OCI-LY7 (cell line): ENCODE data around the gene C11orf24. TPM values are rescaled to one million over a fixed set of nuclear protein-coding genes. Genes with fewer than 3 reads are reported as not detected.

ENCODE experiments used
- BruUV-seq: library from RNA; stranded (reverse); fragments of 400-500 nt; replicated peaks from 2 replicates; lab custom pipeline; 2021; lab: Mats Ljungman, UMichigan
- CTCF ChIA-PET: fragments of 300-600 bp; sonication (Branson Sonifier 250); formaldehyde crosslinking; loops from one replicate; lab custom pipeline; 2022; ENCODE audit warnings: antibody characterized with exemption; ENCODE audit not compliant: unreplicated experiment; lab: Charles Lee
- POLR2A ChIA-PET: fragments of 300-600 bp; sonication (Branson Sonifier 250); formaldehyde crosslinking; loops from one replicate; lab custom pipeline; 2022; ENCODE audit warnings: antibody characterized with exemption; lab: Charles Lee
- DNase-seq: peaks from one replicate; pipeline ENCODE4 v3.0.0-alpha.2; 2015; ENCODE audit warnings: low spot score
- H2AFZ ChIP-seq: fragments of 200-600 bp; sonication (generic), shearing (Covaris generic); 2 replicates; pipeline ENCODE4 v1.6.1; 2014; ENCODE audit warnings: mild to moderate bottlenecking, antibody characterized with exemption, low read length, moderate library complexity
- H3K27ac ChIP-seq: fragments of 200-600 bp; sonication (generic); 2 replicates; pipeline ENCODE4 v1.5.1; 2014; ENCODE audit warnings: mixed run types, low read depth, mild to moderate bottlenecking, moderate library complexity, low read length, inconsistent platforms; ENCODE audit not compliant: poor library complexity, severe bottlenecking
- H3K36me3 ChIP-seq: fragments of 200-600 bp; sonication (generic); 2 replicates; pipeline ENCODE4 v1.6.1; 2014; ENCODE audit warnings: mild to moderate bottlenecking, antibody characterized with exemption, low read length, moderate library complexity, mixed read lengths; ENCODE audit not compliant: insufficient read depth
- H3K4me1 ChIP-seq: fragments of 200-600 bp; sonication (generic); 2 replicates; pipeline ENCODE4 v1.5.1; 2014; ENCODE audit warnings: mild to moderate bottlenecking, low read length; ENCODE audit not compliant: insufficient read depth, poor library complexity, severe bottlenecking
- H3K4me2 ChIP-seq: fragments of 200-600 bp; sonication (generic); 2 replicates; pipeline ENCODE4 v1.6.1; 2014; ENCODE audit warnings: mild to moderate bottlenecking, low read length
- H3K4me3 ChIP-seq: fragments of 200-600 bp; sonication (generic); 2 replicates; pipeline ENCODE4 v1.5.1; 2014; ENCODE audit warnings: mild to moderate bottlenecking, low read depth, low read length; ENCODE audit not compliant: poor library complexity, severe bottlenecking
- H3K79me2 ChIP-seq: fragments of 200-600 bp; sonication (generic); 2 replicates; pipeline ENCODE4 v1.6.1; 2016; ENCODE audit warnings: low read depth, mild to moderate bottlenecking, low read length, moderate library complexity, mixed read lengths; ENCODE audit not compliant: insufficient read depth
- H3K9me2 ChIP-seq: fragments of 200-600 bp; sonication (generic); 2 replicates; pipeline ENCODE4 v1.6.1; 2016; ENCODE audit warnings: mild to moderate bottlenecking, low read length, mixed read lengths; ENCODE audit not compliant: insufficient read depth
- H3K9me3 ChIP-seq: fragments of 200-600 bp; sonication (generic); 2 replicates; pipeline ENCODE4 v1.6.1; 2014; ENCODE audit warnings: mild to moderate bottlenecking, mixed run types, low read length, mixed read lengths
- H4K20me1 ChIP-seq: fragments of 200-600 bp; sonication (generic); 2 replicates; pipeline ENCODE4 v1.6.1; 2014; ENCODE audit warnings: mild to moderate bottlenecking, antibody characterized with exemption, low read length, moderate library complexity, mixed read lengths; ENCODE audit not compliant: insufficient read depth
- EZH2phosphoT487 ChIP-seq: fragments of 200-600 bp; sonication (generic); IDR thresholded peaks from 2 replicates; pipeline ENCODE4 v1.6.1; 2018; ENCODE audit warnings: low read depth, borderline replicate concordance, mild to moderate bottlenecking, mixed run types, antibody characterized with exemption, low read length, moderate library complexity, mixed read lengths
- intact Hi-C: fragments of 100-400 bp; cut with micrococcal nuclease; formaldehyde crosslinking; loops from one replicate; pipeline ENCODE4 v1.10.0; 2022; ENCODE audit not compliant: unreplicated experiment
- total RNA-seq, 2 experiments: library from RNA; depleted of rRNA in 1 of 2; stranded (reverse); fragments of >200 nt in 1 of 2; shearing (Covaris generic) in 1 of 2; gene quantifications; 2 replicates each; pipeline ENCODE4 v1.2.3, GENCODE V29; 2014 to 2022
- TF ChIP-seq, protein P1 (sequence below): fragments of 200-600 bp; sonication (generic); conservative IDR thresholded peaks from 2 replicates; pipeline ENCODE4 v1.5.1; 2014; ENCODE audit warnings: mild to moderate bottlenecking, antibody characterized with exemption, low read length, moderate library complexity, mixed read lengths

The C11orf24 gene
- total RNA-seq, 2 experiments from 2014 or later, result 81.1 to 94.1 TPM

DNA sequence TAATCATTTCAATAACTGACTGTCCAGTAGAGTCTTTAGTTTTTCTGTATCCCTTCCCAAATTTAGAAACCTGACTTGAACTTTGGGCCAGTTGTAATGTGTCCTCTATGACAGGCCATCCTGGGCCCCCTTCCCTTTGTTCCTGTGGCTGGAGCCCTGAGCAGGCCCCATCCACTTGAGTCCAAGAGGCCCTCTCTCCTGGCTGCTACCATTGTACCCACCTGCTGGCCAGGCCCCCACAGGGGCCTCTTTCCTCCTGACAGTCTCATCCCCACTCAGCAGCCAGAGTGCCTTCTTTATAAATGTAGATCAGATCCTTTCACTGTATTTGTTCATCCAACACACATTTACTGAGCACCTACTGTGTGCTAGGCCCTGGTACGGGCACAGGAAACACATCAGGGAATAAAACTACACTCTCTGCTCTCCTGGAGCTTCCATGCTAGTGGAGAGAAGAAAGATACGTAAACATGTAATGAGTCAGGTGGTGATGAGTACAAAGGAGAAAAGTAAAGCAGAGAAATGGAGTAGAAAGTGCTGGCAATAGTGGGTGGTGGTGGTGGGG is 37.9 kb upstream of the C11orf24 start:
- ChIA-PET CTCF (no interaction called here), POLR2A (no interaction called here)
- TF ChIP-seq, protein P1, sequence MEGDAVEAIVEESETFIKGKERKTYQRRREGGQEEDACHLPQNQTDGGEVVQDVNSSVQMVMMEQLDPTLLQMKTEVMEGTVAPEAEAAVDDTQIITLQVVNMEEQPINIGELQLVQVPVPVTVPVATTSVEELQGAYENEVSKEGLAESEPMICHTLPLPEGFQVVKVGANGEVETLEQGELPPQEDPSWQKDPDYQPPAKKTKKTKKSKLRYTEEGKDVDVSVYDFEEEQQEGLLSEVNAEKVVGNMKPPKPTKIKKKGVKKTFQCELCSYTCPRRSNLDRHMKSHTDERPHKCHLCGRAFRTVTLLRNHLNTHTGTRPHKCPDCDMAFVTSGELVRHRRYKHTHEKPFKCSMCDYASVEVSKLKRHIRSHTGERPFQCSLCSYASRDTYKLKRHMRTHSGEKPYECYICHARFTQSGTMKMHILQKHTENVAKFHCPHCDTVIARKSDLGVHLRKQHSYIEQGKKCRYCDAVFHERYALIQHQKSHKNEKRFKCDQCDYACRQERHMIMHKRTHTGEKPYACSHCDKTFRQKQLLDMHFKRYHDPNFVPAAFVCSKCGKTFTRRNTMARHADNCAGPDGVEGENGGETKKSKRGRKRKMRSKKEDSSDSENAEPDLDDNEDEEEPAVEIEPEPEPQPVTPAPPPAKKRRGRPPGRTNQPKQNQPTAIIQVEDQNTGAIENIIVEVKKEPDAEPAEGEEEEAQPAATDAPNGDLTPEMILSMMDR, result no peak
- TF ChIP-seq EZH2phosphoT487, result no peak

DNA sequence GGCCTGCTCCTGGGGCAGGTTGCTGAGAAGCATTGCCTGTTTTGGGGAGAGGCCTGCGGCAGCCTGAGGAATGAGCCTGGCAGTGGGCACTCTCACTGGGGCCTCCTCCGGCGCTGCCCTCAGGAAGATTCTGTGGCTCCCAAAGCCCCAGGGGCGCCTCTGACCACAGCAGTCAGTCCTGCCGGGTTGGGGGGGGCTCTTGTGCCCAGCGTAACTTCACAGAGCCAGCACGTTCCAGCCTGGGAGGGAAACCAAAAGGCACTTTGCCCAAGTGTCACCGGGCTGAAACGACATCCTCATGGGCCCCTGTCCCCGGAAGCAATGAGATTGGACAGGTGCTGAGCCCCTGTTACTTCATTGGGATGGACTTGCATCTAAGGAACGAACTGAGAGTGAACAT is 36.3 kb upstream of the C11orf24 start:
- H3K79me2 ChIP-seq, result no peaks in the 10 kb centered on the region
- no peak overlapping the region for H2AFZ ChIP-seq
- H3K27ac ChIP-seq, result no peak overlapping the region
- no peaks in the 10 kb centered on the region for H3K36me3 ChIP-seq
- no TSS peak for BruUV-seq
- intact Hi-C loops, result no loop called here
- H3K4me3 ChIP-seq, result no peak overlapping the region
- ChIA-PET CTCF (no interaction called here), POLR2A (no interaction called here)
- no peaks in the 10 kb centered on the region for H3K9me2 ChIP-seq
- no peaks in the 10 kb centered on the region for H3K4me1 ChIP-seq
- H3K9me3 ChIP-seq, result no peaks in the 10 kb centered on the region
- DNase-seq, result no peak
- no peak for TF ChIP-seq EZH2phosphoT487
- TF ChIP-seq, protein P1, result no peak
- no peaks in the 10 kb centered on the region for H4K20me1 ChIP-seq
- H3K4me2 ChIP-seq, result no peak overlapping the region

More for the DNA sequence above, 37.9 kb upstream of the C11orf24 start:
- Histone ChIP-seq H3K4me2 (no peak overlapping the region), H3K9me3 (no peaks in the 10 kb centered on the region), H3K79me2 (no peaks in the 10 kb centered on the region), H3K4me1 (no peaks in the 10 kb centered on the region), H3K9me2 (no peaks in the 10 kb centered on the region), H3K27ac (no peak overlapping the region), H3K36me3 (no peaks in the 10 kb centered on the region), H3K4me3 (no peak overlapping the region), H4K20me1 (no peaks in the 10 kb centered on the region), H2AFZ (no peak overlapping the region)
- no peak for DNase-seq
- BruUV-seq, result no TSS peak
- intact Hi-C loops, result no loop called here

DNA sequence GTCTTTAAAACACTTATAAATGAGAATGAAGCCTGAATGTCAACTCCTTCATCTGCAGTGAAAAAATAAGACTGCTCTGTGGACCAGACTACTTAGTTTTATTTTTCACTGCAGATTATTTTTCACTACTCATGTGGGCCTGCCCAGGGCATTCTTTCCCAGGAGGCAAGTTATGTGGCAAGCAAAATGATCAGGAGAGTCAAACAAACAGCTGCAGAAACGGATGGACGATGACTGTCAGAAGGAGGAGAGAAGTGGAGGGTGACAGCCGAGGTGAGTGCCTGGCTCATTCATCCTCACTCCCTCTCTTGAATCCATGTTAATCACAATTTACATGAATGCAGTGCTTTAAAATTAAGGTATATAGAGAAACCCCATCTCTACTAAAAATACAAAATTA is 34.9 kb upstream of the C11orf24 start:
- intact Hi-C loops, result no loop called here
- Histone ChIP-seq H3K27ac (no peak overlapping the region), H3K79me2 (no peaks in the 10 kb centered on the region), H3K4me3 (no peak overlapping the region), H3K9me3 (no peaks in the 10 kb centered on the region), H4K20me1 (no peaks in the 10 kb centered on the region), H3K4me2 (no peak overlapping the region), H3K9me2 (no peaks in the 10 kb centered on the region), H2AFZ (no peak overlapping the region), H3K36me3 (no peaks in the 10 kb centered on the region), H3K4me1 (no peaks in the 10 kb centered on the region)
- DNase-seq, result no peak
- TF ChIP-seq EZH2phosphoT487, result no peak
- TF ChIP-seq, protein P1, result no peak
- POLR2A ChIA-PET, result no interaction called here
- CTCF ChIA-PET, result no interaction called here
- no TSS peak for BruUV-seq
